ENCODE results near the gene MED23. TPM values are rescaled to one million over a fixed set of nuclear protein-coding genes. Genes with fewer than 3 reads are reported as not detected.

The MED23 gene
- total RNA-seq, 1 experiment from 2014 or later, result 25.7 TPM

Other genes starting within 250 kb of the MED23 start
- gene ARG1, start 55.0 kb downstream of the MED23 start, total RNA-seq (2014; rRNA removed), result not detected in 2 replicates
- 0.19 TPM in 1 of 2 replicates, not detected in the other for gene ENPP3, start 9.1 kb upstream of the MED23 start, total RNA-seq (2014; rRNA removed)
- 0.06 TPM in 1 of 2 replicates, not detected in the other for gene OR2A4, start 73.2 kb upstream of the MED23 start, total RNA-seq (2014; rRNA removed)
- gene CTAGE9, start 82.8 kb upstream of the MED23 start, total RNA-seq (2014; rRNA removed), result not detected in 2 replicates
- gene ENPP1, start 179.8 kb upstream of the MED23 start, total RNA-seq (2014; rRNA removed), result 24.8 and 26.5 TPM in 2 replicates